GM10847 (cell line): ENCODE data around the gene KCNQ4.

ENCODE experiments used
- POLR2A ChIP-seq: IDR thresholded peaks from 2 replicates; pipeline ENCODE4 v1.6.1; 2011; ENCODE audit not compliant: insufficient read length; ENCODE audit errors: extremely low read depth

Gene KCNQ4

DNA sequence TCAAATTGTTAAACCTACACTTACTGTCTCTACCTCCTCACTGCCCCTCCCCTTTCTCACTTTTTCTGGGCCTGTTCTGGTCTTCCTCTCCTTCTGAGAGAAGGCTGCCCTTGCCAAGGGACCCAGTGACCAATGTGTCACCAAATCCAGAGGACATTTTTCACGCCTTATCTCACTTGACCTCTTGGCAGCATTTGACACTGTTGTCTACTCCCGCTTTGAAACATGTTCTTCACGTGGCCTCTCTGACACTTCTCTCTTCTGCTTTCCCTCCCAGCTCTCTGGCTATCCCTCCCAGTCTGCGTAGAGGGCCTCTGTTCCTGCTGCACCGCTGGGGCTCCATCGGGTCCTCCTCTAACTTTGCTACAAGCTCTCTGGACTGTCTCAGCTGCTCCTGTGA, 25.3 kb downstream of the KCNQ4 start:
- TF ChIP-seq POLR2A = no peak

DNA sequence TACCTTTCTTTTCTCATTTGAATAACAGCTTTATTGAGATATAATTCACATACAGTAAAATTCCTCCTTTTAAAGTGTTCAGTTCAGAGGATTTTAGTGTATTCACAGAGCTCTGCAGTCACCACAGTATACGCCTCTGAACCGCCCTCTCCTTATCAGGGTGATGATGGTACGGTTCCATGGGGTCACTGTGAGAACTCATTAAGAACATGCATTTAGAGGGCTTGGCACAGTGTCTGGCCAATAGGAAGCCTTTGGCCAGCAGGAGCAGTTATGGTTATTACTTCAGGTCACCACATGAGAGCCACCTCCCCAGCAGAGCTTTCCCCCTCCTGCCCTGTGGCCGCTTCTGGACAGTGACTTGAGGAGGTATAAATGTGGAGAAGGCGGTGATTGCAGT, 27.3 kb downstream of the KCNQ4 start:
- TF ChIP-seq POLR2A = no peak

DNA sequence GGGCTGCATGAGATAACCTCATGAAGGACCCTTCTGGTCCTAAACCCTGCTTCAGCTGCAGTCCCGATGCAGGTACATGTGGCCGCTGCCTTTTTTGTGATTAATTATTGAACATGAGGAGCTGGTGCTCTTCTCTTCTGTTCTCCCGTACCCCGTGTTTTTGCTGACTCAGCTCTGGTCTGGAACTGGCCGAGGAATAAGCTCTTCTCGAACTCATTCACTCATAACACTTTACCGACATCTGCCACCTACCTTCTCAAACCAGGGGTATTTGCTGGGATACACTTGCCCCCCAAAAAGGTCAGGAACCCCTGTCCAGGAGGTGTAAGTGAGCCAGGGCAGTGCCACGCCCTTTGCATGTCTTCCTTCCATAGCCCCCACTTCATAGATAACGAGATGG, 31.8 kb downstream of the KCNQ4 start:
- no peak for TF ChIP-seq POLR2A

DNA sequence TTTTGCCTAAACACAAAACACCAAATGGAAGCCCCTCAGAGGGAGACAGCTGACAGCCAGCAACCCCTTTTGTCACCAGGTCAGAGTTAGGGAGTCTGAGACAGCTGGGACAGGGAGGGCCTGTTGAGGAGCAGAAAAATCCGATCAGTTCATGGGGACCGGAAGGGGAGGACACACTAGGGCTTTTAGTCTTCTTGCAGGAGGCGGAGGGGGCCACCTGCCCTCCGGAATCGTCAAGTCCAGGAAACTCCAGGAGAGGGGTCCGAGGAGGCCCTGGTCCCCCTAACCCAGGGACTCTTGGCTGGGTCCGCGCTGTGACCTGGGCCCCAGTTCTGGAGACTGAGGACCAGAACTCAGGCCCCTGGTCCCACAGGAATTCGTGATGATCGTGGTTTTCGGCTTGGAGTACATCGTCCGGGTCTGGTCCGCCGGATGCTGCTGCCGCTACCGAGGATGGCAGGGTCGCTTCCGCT, 34.2 kb downstream of the KCNQ4 start:
- TF ChIP-seq POLR2A = no peak

DNA sequence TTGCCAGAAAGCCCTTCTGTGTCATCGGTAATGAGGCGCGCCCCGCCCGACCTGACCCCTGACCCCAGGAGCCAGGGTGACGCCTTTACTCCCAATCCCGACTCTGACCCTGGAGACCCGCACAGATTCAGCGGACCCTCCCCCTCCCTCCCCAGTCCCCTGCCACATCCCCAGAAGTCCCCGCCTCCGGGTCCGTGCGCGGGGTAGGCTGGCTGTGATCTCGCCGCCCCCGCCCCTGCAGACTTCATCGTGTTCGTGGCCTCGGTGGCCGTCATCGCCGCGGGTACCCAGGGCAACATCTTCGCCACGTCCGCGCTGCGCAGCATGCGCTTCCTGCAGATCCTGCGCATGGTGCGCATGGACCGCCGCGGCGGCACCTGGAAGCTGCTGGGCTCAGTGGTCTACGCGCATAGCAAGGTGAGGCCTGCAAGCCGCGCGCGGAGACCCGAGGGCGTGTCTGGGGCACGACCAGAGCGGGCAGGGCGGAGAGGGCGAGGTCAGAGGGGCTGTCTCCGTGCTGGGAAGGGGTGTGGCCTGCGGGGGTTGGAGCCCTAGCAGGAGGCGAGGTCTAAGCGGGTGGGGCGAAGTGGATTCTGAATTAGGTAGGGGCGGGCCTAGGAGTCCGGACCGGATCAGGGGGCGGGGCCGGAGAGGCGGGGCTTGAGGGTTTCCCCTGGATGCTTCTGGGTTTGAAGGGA, 34.8 kb downstream of the KCNQ4 start:
- no peak for TF ChIP-seq POLR2A

DNA sequence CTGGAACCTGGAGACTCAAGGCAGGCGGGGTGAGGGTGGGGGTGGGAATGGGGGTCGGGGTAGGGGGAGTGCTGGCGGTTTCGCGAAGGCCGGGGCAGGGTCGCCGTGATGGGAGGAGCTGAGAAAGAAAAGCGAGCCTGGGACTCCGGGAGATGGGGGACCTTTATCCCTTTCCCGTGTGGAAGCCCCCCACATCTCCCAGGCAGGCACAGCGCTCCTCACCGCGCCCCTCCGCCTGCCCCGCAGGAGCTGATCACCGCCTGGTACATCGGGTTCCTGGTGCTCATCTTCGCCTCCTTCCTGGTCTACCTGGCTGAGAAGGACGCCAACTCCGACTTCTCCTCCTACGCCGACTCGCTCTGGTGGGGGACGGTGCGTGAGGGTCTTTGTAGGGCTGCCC, 35.5 kb downstream of the KCNQ4 start:
- no peak for TF ChIP-seq POLR2A

DNA sequence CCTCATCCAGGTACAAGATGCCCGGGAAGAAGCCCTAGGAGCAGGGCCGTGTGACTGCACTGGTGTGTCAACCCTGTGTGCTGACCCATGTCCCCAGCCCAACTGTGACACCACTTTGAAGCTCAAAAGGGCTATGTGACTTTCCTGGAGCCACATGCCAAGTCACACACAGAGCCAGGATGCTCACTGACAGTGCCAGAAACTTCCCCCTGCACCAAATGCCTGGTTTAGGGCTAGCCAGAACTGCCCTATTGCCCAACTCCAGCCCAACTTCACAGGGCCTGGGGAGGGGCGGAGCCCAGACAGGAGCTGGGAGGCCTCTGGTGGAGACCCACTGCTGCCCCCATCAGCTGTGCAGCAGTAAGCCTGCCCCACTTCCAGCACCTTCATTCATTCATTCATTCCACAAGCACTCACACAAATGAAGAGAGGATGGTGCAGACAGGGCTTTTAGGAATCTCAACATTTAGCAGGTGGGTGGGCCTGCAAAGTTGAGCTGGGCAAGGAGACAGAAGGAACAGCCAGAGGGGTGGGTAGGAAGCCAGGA, 36.7 kb downstream of the KCNQ4 start:
- TF ChIP-seq POLR2A = no peak

DNA sequence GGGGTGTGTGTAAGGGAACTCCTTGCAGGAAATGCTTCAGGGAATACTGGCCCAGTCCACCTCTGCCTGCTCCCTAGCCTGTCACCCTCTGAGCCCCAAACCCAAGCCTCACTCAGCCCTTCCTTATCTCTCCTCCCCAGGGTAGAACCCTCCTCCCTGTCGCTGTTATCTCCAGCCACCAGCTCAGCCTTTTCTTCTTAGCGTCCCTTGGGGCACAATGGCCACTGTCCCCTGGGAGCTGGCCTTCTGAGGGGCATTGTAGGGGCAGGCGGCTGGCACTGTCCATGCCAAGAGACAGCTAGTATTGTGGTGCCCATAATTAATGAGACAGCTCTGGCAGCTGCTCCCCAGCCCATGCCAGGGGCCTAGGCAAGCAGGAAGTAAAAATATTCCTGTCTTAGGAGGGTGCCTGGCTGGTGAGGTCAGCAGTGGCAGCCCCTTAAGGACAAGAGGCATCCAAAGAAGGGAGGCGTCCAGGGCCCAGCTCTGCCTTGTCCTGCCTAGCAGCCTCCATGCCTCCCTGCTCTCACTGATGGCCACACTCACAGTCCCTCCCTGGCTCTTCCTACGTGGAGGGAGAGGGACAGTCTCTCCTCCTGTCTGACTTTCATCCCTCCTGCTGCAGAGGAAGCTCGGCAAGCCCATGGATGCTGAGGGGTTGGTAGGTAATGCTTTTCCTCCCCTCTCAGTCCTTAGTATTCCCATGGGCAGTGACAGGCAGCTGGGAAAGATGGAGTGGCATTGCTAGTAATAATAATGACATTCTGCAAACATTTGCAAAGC, 37.5 kb downstream of the KCNQ4 start:
- no peak for TF ChIP-seq POLR2A

DNA sequence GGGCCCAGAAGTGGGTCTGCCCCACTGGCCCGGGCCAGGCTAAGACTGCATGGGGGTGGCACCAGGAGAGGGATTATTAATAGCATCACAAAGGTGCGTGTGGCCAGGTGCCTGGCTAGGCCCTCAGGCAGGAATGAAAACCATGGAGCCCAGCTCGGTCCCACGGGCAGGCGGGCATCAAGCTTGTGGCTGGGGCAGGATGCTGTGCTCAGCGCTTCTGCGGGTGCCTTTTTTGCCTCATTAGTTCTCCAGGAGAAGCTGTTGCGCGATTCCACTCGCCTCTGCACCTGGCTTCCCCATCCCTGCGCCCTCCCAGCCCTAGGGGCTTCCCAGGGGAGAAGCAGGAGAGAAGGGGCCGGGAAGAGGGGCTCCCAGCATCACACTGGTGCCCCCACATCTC, 39.3 kb downstream of the KCNQ4 start:
- TF ChIP-seq POLR2A = no peak

DNA sequence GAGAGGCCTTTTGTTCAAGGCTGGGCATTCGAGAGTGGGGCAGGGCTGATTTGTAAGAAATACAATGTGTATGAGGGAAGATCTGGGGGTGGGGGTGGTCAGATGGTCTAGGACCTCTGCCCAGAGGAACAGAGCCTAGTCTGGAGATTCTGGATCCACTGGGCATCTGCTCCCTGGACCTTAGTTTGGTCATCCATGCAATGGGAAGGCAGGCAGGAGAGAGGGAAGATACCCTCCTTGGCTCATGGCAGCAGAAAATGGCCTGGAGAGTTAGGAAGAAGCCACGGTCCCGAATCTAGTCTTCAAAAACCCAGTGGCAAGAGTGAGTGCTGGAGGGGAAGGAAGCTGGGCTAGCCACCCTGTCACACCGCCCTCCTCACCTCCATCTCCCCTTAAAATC, 39.8 kb downstream of the KCNQ4 start:
- TF ChIP-seq POLR2A = no peak

DNA sequence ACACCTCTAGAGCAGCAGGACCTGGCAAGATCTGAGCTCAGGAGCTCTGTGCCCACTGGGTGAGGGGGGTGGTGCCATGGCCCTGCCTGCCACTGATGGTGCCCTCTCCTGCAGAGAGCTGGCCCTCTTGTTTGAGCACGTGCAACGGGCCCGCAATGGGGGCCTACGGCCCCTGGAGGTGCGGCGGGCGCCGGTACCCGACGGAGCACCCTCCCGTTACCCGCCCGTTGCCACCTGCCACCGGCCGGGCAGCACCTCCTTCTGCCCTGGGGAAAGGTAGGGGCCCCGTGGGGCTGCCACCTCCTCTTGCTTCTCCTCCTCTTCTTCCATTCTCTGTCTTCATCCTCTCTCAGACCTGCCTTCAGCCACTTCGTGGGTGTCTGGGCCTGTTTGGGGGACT, 40.4 kb downstream of the KCNQ4 start:
- TF ChIP-seq POLR2A = no peak

DNA sequence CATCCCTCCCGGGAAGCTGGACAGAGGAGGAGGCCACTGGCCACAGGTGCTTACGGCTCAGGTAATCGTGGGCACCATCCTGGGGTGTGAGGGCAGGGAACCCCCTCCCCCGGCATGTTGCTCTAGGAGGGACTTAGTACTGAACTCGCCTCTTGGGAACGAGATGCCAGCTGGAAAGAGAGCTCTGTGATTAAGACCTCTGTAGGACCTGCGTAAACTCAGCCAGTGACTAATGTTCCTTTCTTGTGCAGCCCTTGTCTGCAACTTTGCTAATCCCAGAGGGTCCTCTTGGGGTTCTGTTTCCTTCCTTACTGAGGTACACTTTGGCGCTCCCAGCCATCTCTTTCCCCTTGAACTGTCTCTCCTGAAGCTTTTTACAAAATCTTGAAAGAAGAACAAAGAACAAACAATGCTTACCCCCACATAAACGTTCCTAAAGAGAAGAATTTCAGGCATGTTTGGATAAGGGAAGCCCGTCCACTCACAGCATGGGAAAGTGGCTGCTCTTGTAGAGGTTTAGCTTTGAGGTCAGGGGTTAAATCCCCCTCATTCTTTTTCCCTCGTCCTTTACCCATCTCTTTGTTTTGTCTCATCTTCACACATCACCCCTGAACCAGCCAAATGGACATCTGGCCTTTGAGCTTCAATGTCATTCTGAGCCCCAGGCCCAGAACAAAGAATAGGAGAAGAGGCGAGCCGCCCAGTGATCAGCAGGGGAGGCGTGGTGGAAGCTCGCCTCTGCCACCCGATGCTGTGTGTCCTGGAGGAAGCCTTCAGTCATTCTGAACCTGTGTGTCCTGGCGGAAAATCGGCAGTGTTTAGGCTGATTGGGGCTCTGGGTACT, 41.2 kb downstream of the KCNQ4 start:
- TF ChIP-seq POLR2A = no peak

DNA sequence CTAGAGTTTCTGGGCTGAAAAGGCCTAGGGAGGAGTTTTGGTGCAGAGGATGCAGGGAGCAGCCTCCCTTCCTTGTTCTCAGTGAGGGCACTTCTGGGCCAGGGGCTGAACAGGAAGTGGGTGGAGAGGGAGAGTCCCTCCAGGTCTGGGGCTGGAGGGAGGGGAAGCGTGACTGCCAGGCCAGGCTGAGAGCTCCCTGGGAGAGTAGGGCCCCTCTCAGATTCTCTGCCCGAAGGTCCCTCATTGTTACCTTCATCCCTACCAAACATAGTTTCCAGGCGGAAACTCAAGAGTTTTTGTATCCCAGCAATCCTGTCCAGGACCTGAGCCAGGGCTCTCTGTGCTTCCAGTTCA, 41.8 kb downstream of the KCNQ4 start:
- TF ChIP-seq POLR2A = no peak

DNA sequence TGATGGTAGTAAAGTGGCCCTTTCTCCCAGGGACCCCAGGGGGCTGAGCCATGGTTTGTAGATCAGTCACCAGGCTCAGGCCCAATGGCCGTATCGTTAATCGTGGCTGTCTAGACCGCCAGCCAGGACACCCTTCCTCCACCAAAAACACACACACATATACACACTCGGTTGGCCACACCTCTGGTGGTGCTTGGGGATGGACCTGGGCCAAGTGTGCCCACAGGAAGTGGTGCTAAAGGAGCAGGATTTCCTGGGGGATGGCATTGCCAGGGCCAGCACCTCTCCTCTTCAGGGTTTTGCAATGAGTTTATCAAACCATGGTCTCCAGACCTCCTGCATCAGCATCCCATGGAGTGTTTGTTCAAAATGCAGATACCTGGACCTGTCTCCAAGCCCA, 42.4 kb downstream of the KCNQ4 start:
- no peak for TF ChIP-seq POLR2A

DNA sequence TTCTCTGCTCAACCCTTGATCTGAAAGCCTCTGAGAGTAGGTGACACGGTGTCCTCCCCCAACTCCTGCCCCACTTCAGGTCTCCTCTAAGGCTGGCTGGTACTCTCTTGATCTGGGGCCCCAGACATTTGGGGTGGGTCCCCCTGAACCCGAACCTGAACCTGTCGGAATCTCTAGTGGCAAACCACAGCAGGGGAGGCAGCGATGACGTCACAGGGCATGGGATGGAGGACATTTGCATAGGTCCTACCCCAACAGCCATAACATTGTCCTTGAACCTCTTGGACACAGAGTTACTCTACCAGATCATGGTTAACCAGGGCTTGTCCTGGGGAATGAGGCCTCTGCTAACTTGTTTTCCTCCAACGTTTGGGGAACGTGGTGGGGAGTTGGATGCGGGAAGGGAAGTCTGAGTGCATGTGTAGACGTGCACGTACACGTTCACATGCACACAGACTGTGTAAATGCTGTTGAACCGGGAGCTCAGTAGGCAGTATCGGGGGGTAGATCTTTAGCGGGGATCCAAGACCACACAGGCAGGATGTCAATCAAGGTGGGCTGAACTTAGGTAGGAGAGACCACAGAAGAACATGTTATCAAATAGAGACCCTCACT, 46.2 kb downstream of the KCNQ4 start:
- TF ChIP-seq POLR2A = no peak
